Measurements from ENCODE around the gene MFAP1.

The MFAP1 gene

GRCh38 chr15:43793647-43794046 lies 30.8 kb downstream of the MFAP1 start:
- peak overlapping the region; percentile 100 for H3K9ac ChIP-seq (ENCODE audit: low read length)
- H3K36me3 ChIP-seq (ENCODE audit: control insufficient read depth, insufficient read depth, low read length, severe bottlenecking): peaks cover 44% of the 10 kb centered on the region
- H3K27me3 ChIP-seq (replicated peaks; ENCODE audit: control insufficient read depth, insufficient read depth, low read length): no peaks in the 10 kb centered on the region
- peak overlapping the region; percentile 98 for H3K4me3 ChIP-seq (ENCODE audit: low read length)
- no peak for DNase-seq (ENCODE audit: low read depth)
- peaks cover 52% of the 10 kb centered on the region for H3K4me1 ChIP-seq (ENCODE audit: control insufficient read depth, insufficient read depth, low read length)
- no peaks in the 10 kb centered on the region for H3K9me3 ChIP-seq (ENCODE audit: control insufficient read depth, low read length)

- no peaks in the 10 kb centered on the region for H3K9me3 ChIP-seq (ENCODE audit: control insufficient read depth, low read length)
- no peaks in the 10 kb centered on the region for H3K27me3 ChIP-seq (replicated peaks; ENCODE audit: control insufficient read depth, insufficient read depth, low read length)
- peak overlapping the region; percentile 98 for H3K4me3 ChIP-seq (ENCODE audit: low read length)
- H3K36me3 ChIP-seq (ENCODE audit: control insufficient read depth, insufficient read depth, low read length, severe bottlenecking): peaks cover 42% of the 10 kb centered on the region
- peak; percentile 61 for DNase-seq (ENCODE audit: low read depth)
- H3K9ac ChIP-seq (ENCODE audit: low read length): peak overlapping the region; percentile 100
- peaks cover 51% of the 10 kb centered on the region for H3K4me1 ChIP-seq (ENCODE audit: control insufficient read depth, insufficient read depth, low read length)
Measured at GRCh38 chr15:43792761-43793476, 31.6 kb downstream of the MFAP1 start.

GRCh38 chr15:43791993-43792760 lies 32.3 kb downstream of the MFAP1 start, which contains the start of gene SERF2:
TSS of gene SERF2 (plus strand) at chr15:43792320. CDS start at chr15:43792377, 57 bp downstream.
- H3K36me3 ChIP-seq (ENCODE audit: control insufficient read depth, insufficient read depth, low read length, severe bottlenecking): peaks cover 42% of the 10 kb centered on the region
- peaks cover 45% of the 10 kb centered on the region for H3K4me1 ChIP-seq (ENCODE audit: control insufficient read depth, insufficient read depth, low read length)
- H3K9ac ChIP-seq (ENCODE audit: low read length): peak within 1 kb of the TSS; percentile 100
- peak within 1 kb of the TSS; percentile 98 for H3K4me3 ChIP-seq (ENCODE audit: low read length)
- peak; percentile 100 for DNase-seq (ENCODE audit: low read depth)
- H3K27me3 ChIP-seq (replicated peaks; ENCODE audit: control insufficient read depth, insufficient read depth, low read length): no peaks in the 10 kb centered on the region
- no peaks in the 10 kb centered on the region for H3K9me3 ChIP-seq (ENCODE audit: control insufficient read depth, low read length)

GRCh38 chr15:43789409-43789808 lies 35.1 kb downstream of the MFAP1 start:
- H3K36me3 ChIP-seq (ENCODE audit: control insufficient read depth, insufficient read depth, low read length, severe bottlenecking): peaks cover 14% of the 10 kb centered on the region
- H3K27me3 ChIP-seq (replicated peaks; ENCODE audit: control insufficient read depth, insufficient read depth, low read length): no peaks in the 10 kb centered on the region
- no peak overlapping the region for H3K9ac ChIP-seq (ENCODE audit: low read length)
- no peak overlapping the region for H3K4me3 ChIP-seq (ENCODE audit: low read length)
- no peaks in the 10 kb centered on the region for H3K9me3 ChIP-seq (ENCODE audit: control insufficient read depth, low read length)
- no peak for DNase-seq (ENCODE audit: low read depth)
- H3K4me1 ChIP-seq (ENCODE audit: control insufficient read depth, insufficient read depth, low read length): peaks cover 17% of the 10 kb centered on the region

- Histone ChIP-seq H3K27me3 (replicated peaks; ENCODE audit: control insufficient read depth, insufficient read depth, low read length) (no peaks in the 10 kb centered on the region), H3K4me1 (ENCODE audit: control insufficient read depth, insufficient read depth, low read length) (peaks cover 10% of the 10 kb centered on the region), H3K4me3 (ENCODE audit: low read length) (no peak overlapping the region), H3K9ac (ENCODE audit: low read length) (no peak overlapping the region), H3K36me3 (ENCODE audit: control insufficient read depth, insufficient read depth, low read length, severe bottlenecking) (peaks cover under 1% of the 10 kb centered on the region), H3K9me3 (ENCODE audit: control insufficient read depth, low read length) (no peaks in the 10 kb centered on the region)
- no peak for DNase-seq (ENCODE audit: low read depth)
Measured at GRCh38 chr15:43779016-43779415, 45.5 kb downstream of the MFAP1 start.

- DNase-seq (ENCODE audit: low read depth): peak; percentile 91
- Histone ChIP-seq H3K36me3 (ENCODE audit: control insufficient read depth, insufficient read depth, low read length, severe bottlenecking) (peaks cover 16% of the 10 kb centered on the region), H3K9me3 (ENCODE audit: control insufficient read depth, low read length) (no peaks in the 10 kb centered on the region), H3K27me3 (replicated peaks; ENCODE audit: control insufficient read depth, insufficient read depth, low read length) (no peaks in the 10 kb centered on the region), H3K9ac (ENCODE audit: low read length) (peak overlapping the region; percentile 82), H3K4me1 (ENCODE audit: control insufficient read depth, insufficient read depth, low read length) (peaks cover 11% of the 10 kb centered on the region), H3K4me3 (ENCODE audit: low read length) (peak overlapping the region; percentile 92)
Measured at GRCh38 chr15:43777267-43777914, 47.1 kb downstream of the MFAP1 start.

- Histone ChIP-seq H3K9ac (ENCODE audit: low read length) (peak within 1 kb of the TSS; percentile 82), H3K27me3 (replicated peaks; ENCODE audit: control insufficient read depth, insufficient read depth, low read length) (no peaks in the 10 kb centered on the region), H3K4me1 (ENCODE audit: control insufficient read depth, insufficient read depth, low read length) (peaks cover 17% of the 10 kb centered on the region), H3K9me3 (ENCODE audit: control insufficient read depth, low read length) (no peaks in the 10 kb centered on the region), H3K36me3 (ENCODE audit: control insufficient read depth, insufficient read depth, low read length, severe bottlenecking) (peaks cover 22% of the 10 kb centered on the region), H3K4me3 (ENCODE audit: low read length) (peak within 1 kb of the TSS; percentile 92)
- peak; percentile 91 for DNase-seq (ENCODE audit: low read depth)
Measured at GRCh38 chr15:43776718-43777266, 47.7 kb downstream of the MFAP1 start, which contains the start of gene ELL3. TSS of gene ELL3 (minus strand) at chr15:43776966. CDS start at chr15:43776901, 65 bp downstream.

- peak overlapping the region; percentile 92 for H3K4me3 ChIP-seq (ENCODE audit: low read length)
- no peaks in the 10 kb centered on the region for H3K9me3 ChIP-seq (ENCODE audit: control insufficient read depth, low read length)
- H3K4me1 ChIP-seq (ENCODE audit: control insufficient read depth, insufficient read depth, low read length): peaks cover 21% of the 10 kb centered on the region
- H3K9ac ChIP-seq (ENCODE audit: low read length): peak overlapping the region; percentile 60
- H3K27me3 ChIP-seq (replicated peaks; ENCODE audit: control insufficient read depth, insufficient read depth, low read length): no peaks in the 10 kb centered on the region
- no peak for DNase-seq (ENCODE audit: low read depth)
- peaks cover 28% of the 10 kb centered on the region for H3K36me3 ChIP-seq (ENCODE audit: control insufficient read depth, insufficient read depth, low read length, severe bottlenecking)
Measured at GRCh38 chr15:43776101-43776717, 48.3 kb downstream of the MFAP1 start.

GRCh38 chr15:43775411-43775965 lies 49.0 kb downstream of the MFAP1 start:
- no peaks in the 10 kb centered on the region for H3K9me3 ChIP-seq (ENCODE audit: control insufficient read depth, low read length)
- peaks cover 35% of the 10 kb centered on the region for H3K36me3 ChIP-seq (ENCODE audit: control insufficient read depth, insufficient read depth, low read length, severe bottlenecking)
- H3K4me1 ChIP-seq (ENCODE audit: control insufficient read depth, insufficient read depth, low read length): peaks cover 21% of the 10 kb centered on the region
- peak; percentile 44 for DNase-seq (ENCODE audit: low read depth)
- no peak overlapping the region for H3K4me3 ChIP-seq (ENCODE audit: low read length)
- H3K9ac ChIP-seq (ENCODE audit: low read length): no peak overlapping the region
- no peaks in the 10 kb centered on the region for H3K27me3 ChIP-seq (replicated peaks; ENCODE audit: control insufficient read depth, insufficient read depth, low read length)

- no peak for DNase-seq (ENCODE audit: low read depth)
- Histone ChIP-seq H3K36me3 (ENCODE audit: control insufficient read depth, insufficient read depth, low read length, severe bottlenecking) (peaks cover 49% of the 10 kb centered on the region), H3K27me3 (replicated peaks; ENCODE audit: control insufficient read depth, insufficient read depth, low read length) (no peaks in the 10 kb centered on the region), H3K4me1 (ENCODE audit: control insufficient read depth, insufficient read depth, low read length) (peaks cover 21% of the 10 kb centered on the region), H3K4me3 (ENCODE audit: low read length) (no peak overlapping the region), H3K9me3 (ENCODE audit: control insufficient read depth, low read length) (no peaks in the 10 kb centered on the region), H3K9ac (ENCODE audit: low read length) (no peak overlapping the region)
Measured at GRCh38 chr15:43774062-43774461, 50.4 kb downstream of the MFAP1 start.
